H1 (cell line): ENCODE results near the gene PPCDC. TPM values are rescaled to one million over a fixed set of nuclear protein-coding genes. Genes with fewer than 3 reads are reported as not detected.

Experiments used
- CHD7 ChIP-seq: fragments of 300-600 bp; sonication (generic); IDR thresholded peaks from 2 replicates; pipeline ENCODE4 v1.7.1; 2012; ENCODE audit warnings: low read length, moderate library complexity, mild to moderate bottlenecking, inconsistent platforms; ENCODE audit not compliant: insufficient replicate concordance
- polyA plus RNA-seq, 7 experiments: library from polyadenylated mRNA; depleted of rRNA in 3 of 7; stranded (reverse) in 5 of 7; unstranded in 2 of 7; fragments of >200 nt in 5 of 7; fragments of 200-250 nt in 2 of 7; gene quantifications; 1 replicate in 5 of 7; 2 replicates in 1 of 7; 4 replicates in 1 of 7; pipeline versions ENCODE4 v1.2.1 to v1.2.3, GENCODE V29; 2011 to 2013; ENCODE audit warnings: missing spikeins in 2 of 7, mixed read lengths in 2 of 7
- total RNA-seq: library from RNA; stranded (reverse); fragmentation: NEBNext Ultra II Directional; extraction: Animal tissue kit (Norgen Biotek cat#: 25700); gene quantifications from 2 replicates; pipeline ENCODE4 v1.2.1, GENCODE V29; 2021

Gene PPCDC
- total and polyA plus RNA-seq, 2 of the 8 experiments (the other 6 are each of a cell fraction or from before 2014, with no cell fraction given), result 11.3 to 29.7 TPM

GRCh38 chr15:75022783-75023180, 608 bp upstream of the PPCDC start (continued):
- TF ChIP-seq CHD7, result no peak
